GM18873 (cell line): ENCODE measurements around the gene TMEM150B.
"Not testable (repeated sequence)": the region's sequence is repeated elsewhere in the genome, so short reads cannot be mapped to it uniquely, and the experiment has no call there.

Source experiments
- ATAC-seq: cut with Tn5 transposase; IDR thresholded peaks from one replicate; pipeline ENCODE4 v1.9.1; 2021; ENCODE audit warnings: mild to moderate bottlenecking, moderate library complexity, moderate number of reproducible peaks; ENCODE audit not compliant: unreplicated experiment, low FRiP score

The TMEM150B gene

GRCh38 chr19:55339889-55340783, 15.0 kb upstream of the TMEM150B start:
- no peak for ATAC-seq

- ATAC-seq = peak; percentile 91
Measured at GRCh38 chr19:55339105-55339888, 14.2 kb upstream of the TMEM150B start, which contains the start of gene KMT5C. KMT5C (plus strand) TSS chr19:55339876; CDS start chr19:55341937, 2,061 bp downstream.

GRCh38 chr19:55336101-55336500, 11.0 kb upstream of the TMEM150B start:
- ATAC-seq = no peak

- no peak for ATAC-seq
Measured at GRCh38 chr19:55333870-55334269, 8.7 kb upstream of the TMEM150B start.

GRCh38 chr19:55329791-55330190, 4.7 kb upstream of the TMEM150B start:
- ATAC-seq = not testable (repeated sequence)

- ATAC-seq = not testable (repeated sequence)
Measured at GRCh38 chr19:55328774-55329318, 3.7 kb upstream of the TMEM150B start.

GRCh38 chr19:55324662-55325061, 479 bp downstream of the TMEM150B start:
- ATAC-seq = no peak

GRCh38 chr19:55322204-55322885, 2.8 kb downstream of the TMEM150B start:
- no peak for ATAC-seq

- ATAC-seq = no peak
Measured at GRCh38 chr19:55321466-55322137, 3.5 kb downstream of the TMEM150B start.

- no peak for ATAC-seq
Measured at GRCh38 chr19:55320844-55321419, 4.2 kb downstream of the TMEM150B start.

- ATAC-seq = no peak
Measured at GRCh38 chr19:55319785-55320184, 5.4 kb downstream of the TMEM150B start.

GRCh38 chr19:55316646-55317045, 8.5 kb downstream of the TMEM150B start:
- ATAC-seq = no peak

GRCh38 chr19:55315956-55316525, 9.1 kb downstream of the TMEM150B start:
- ATAC-seq = no peak

GRCh38 chr19:55314396-55314795, 10.7 kb downstream of the TMEM150B start:
- ATAC-seq = no peak

- no peak for ATAC-seq
Measured at GRCh38 chr19:55312621-55313512, 12.3 kb downstream of the TMEM150B start.

DNA sequence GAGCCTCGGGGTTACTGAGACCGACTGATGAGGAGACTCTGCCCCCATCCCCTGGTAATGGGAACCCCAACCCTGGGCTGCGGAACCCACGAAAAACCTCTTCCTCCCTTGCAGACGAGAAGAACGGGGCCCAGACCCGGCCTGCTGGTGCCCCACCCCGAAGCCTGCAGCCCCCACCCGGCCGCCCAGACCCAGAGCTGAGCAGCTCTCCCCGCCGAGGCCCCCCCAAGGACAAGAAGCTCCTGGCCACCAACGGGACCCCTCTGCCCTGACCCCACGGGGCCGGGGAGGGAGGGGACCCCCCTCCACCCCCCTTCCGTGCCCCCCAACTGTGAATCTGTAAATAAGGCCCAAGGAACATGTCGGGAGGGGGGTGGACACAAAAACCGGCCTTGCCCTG, 13.3 kb downstream of the TMEM150B start:
- no peak for ATAC-seq

DNA sequence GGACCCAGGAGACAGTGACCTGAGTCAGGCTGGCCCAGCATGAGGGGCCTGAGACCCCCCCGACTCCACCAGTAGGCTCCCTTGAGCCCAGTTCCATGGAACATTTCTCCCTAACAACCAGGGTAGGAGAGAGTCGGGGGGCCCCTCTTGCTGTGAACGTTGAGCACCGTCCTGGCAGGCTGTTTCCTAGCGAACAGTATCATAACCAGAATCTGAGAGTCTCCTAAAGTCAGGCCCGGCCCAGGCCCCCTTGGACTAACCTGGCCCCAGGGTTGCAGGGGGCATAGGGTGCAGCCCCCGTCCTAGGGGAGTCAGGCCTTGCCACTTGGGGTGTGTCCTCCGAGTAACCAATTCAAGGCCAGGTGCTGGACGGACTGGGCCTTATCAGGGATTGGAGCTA, 13.7 kb downstream of the TMEM150B start:
- ATAC-seq = no peak

DNA sequence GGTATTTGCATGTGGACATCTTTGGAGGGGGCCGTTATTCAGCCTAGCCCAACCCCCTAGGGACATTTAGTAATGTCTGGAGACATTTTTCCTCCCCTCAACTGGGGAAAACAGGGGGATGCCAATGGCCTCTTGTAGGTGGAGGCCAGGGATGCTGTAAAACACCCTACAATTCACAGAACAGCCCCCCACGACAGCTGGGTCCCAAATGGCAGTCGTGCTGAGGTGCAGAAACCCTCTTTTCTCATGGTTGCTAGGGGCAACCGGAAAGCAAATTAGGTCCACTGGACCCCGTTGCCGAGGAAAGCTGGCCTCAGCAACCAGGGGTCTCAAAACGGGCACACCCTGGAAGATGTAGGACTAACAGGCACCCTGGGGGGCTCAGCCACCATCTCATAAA, 14.6 kb downstream of the TMEM150B start:
- no peak for ATAC-seq
